GM12801 (cell line): Measurements from ENCODE around the gene FMNL2.

ENCODE experiments used
- TF ChIP-seq, protein P1 (sequence below): IDR thresholded peaks from one replicate; pipeline ENCODE4 v1.5.1; 2011; ENCODE audit warnings: control low read depth; ENCODE audit not compliant: insufficient read length; ENCODE audit errors: extremely low read depth

The FMNL2 gene

DNA sequence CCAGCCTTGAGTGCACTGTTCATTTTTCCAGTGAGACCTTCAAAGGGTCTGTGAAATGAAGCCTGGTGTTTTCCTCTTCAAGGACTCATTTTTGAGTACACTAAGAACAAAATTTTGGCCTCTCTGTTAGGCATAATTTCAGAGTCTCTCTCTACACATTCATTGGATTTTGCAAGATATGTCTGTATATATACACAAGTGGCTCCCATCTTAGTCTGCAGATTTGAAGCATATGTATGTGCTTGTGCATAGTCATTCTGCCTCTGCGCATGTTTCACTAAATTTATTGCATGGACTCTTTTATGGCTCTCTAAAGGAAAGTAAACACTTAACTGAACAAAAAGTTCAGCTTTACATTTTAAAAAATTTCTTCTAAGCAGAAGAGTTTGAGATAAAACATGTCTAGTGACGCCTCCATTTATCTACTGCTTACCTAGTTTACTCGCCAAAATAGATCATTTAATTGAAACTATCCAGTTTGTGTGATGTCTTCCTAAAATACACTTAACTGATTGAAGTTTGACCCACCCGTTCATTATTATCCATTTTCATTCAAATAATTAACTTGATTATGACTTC lies 145.9 kb downstream of the FMNL2 start:
- TF ChIP-seq, protein P1, sequence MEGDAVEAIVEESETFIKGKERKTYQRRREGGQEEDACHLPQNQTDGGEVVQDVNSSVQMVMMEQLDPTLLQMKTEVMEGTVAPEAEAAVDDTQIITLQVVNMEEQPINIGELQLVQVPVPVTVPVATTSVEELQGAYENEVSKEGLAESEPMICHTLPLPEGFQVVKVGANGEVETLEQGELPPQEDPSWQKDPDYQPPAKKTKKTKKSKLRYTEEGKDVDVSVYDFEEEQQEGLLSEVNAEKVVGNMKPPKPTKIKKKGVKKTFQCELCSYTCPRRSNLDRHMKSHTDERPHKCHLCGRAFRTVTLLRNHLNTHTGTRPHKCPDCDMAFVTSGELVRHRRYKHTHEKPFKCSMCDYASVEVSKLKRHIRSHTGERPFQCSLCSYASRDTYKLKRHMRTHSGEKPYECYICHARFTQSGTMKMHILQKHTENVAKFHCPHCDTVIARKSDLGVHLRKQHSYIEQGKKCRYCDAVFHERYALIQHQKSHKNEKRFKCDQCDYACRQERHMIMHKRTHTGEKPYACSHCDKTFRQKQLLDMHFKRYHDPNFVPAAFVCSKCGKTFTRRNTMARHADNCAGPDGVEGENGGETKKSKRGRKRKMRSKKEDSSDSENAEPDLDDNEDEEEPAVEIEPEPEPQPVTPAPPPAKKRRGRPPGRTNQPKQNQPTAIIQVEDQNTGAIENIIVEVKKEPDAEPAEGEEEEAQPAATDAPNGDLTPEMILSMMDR = no peak

DNA sequence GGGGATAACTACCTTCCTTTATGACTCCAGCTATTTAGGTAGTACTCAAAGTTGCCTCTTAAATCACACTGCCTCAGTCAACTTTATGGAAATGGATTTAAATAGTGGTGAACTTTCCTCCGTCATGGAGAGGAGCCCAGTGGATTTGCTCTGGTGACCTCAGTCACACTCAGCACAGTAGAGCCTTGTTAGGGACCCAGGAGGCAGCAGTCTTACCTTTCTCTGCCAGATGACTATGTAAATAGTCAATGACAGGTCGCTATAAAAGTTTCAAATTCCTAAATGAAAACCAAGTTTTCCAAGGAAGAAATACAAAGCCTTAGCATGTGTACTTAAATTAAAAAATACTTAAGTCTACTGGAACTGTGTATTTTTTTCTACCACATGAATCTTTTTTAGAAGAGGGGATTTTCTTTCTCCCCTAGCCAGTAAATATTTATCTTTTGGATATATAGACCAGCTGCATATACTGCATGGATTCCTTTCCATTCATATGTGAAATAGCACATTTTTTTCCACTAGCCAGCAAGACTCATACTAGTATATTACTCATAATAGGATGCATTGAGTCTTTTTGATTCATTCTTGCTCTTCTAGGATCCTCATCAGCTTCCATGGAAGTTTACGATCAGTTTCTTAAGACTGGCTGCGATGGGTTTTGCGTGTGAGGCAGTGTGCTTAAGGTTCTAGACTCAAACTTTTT lies 147.1 kb downstream of the FMNL2 start:
- TF ChIP-seq, protein P1 = no peak

DNA sequence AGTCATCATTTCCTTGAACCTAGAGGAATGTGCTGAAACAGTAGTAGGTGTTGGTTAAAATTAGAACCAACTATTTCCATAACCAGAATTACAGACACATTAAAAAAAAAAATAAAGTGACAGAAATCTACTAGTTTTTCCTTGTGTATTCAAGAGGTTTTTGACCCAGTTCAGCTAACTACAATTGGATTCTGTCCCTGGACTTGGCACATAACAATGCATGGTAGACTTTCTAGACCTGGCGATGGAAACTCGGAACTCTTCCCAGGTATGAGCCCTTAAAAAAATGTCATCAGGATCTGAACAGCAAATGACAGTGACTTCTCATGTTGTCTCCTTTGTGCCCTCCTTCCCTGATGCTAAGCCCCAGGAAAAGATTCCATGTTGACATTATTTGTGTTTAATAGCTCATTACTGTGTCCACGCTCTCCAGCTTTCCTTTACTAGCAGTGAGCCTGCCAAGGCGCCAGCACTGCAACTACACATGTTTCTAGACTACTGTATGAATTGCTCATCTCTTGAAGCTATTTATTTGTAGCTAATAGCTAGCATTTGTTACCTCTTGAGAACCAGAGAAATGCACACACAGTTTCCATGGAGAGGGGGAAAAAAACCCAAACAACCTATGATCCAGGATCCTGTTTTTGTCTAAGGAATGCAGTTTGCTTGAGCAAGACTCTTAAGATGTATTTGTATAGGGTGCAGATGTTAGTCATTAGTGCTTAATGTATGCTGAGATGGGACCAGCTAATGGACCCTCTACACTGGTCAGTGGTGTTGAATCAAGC lies 148.5 kb downstream of the FMNL2 start:
- TF ChIP-seq, protein P1 = no peak

DNA sequence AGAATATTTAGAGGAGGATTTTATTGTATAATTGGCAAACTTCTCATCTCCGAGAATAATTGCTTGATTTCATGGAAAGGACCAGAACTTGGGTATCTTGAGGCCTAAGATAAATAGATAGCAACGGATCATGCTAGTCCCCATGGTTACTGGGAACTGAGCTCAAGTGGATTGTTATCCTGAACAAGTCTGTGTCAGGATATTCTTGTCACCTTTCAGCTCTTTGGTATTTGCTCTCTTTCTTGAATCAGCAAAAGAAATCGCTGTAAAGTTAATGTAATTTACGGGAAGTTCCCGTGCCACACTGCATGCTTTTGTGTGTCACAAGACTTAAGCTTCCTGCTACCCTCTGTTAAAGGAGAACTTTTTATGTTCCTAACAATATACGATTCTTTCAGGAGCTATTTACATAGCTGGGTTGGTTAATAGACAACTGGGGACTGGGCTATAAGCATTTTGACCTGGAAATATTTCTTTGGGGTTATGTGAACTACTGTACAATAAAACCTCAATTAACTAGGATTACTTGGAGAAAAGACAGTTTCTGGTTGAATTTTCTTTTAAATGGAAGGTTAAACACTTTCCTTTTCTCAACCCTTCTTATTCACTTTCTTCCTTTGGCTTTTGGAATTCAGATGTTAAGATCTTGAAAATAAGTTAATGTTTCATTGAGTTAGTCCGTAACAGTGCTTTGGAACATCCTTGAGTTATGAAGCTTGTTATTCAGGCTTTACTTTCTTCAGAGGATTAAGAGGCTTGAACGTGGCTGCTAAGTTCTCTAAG lies 151.2 kb downstream of the FMNL2 start:
- TF ChIP-seq, protein P1 = no peak

DNA sequence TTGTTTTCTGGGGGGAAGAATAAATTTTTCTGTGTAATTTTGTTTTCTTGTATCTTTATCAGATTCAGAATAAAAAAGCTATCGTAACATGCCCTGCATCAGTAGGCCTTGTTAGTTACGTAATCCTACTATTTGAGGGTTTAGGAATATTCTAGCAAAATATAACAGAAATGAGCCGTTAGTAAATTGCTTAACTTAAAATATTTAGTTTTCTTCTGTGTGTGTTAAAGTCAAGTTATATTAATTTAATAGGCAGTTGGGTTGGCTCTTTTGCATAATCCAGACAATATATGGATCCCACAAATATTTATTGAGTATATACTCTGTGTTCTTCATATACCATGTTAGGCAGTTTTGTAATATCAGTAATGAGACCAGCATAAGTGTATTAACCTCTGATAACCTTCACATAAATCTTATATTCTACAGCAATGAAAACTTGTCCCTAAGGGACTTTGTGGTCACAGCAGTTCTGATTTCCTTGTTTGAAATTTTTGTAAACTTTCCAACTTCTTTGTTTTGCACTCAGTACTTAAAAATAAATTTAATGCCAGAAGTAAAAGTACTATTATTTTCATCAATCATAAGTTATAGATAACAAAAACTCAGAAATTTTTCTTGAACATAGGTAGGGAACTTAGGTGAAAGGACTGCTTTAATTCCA lies 151.9 kb downstream of the FMNL2 start:
- TF ChIP-seq, protein P1 = no peak

DNA sequence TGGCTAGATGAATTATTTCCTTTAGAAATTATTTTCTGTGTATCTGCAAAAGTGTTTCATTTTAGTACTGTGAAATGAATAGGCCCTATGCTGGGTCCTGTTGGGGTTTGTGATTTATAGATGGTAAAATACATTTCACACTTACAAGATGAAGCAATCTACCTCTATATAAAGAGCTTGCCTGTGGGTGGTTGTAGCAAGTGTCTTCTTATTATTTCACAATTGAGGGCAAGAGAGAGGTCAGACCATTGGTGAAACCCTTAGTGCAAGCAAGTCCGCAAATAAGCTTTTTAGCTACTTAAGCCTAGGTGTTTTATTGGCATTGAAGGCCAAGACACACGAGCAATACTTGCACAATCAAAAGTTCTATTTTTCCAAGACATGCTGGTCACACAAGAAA lies 153.1 kb downstream of the FMNL2 start:
- TF ChIP-seq, protein P1 = no peak

DNA sequence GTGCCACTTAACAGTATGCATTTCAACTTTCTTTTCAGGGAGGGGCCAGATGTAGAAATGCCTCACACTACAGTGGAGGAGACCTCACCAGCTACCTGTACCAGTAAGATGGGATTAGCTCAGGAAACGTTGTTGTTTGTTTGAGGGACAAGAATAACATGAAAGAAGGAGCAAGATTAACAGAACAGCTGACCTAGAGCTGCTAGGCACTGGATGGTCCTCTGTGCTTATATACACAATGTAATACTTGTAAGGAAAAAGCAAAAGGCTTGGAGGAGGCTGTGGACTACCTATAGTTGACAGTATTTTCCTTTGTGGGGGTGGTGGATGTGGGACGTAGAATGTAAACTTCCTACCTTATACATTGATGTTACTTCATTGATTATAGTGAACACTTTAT lies 154.4 kb downstream of the FMNL2 start:
- TF ChIP-seq, protein P1 = no peak
